ENCODE results near the gene LANCL2.

GRCh38 chr7:55344840-55345239, 20.3 kb upstream of the LANCL2 start:
- TF ChIP-seq CTCF (conservative IDR thresholded peaks at IDR 0.05; ENCODE audit: low read depth, low read length), result no peak
- TF ChIP-seq MAZ (IDR thresholded peaks at IDR 0.05; ENCODE audit: borderline replicate concordance, low read depth, low read length), result no peak
- no peak for TF ChIP-seq POLR2A (IDR thresholded peaks at IDR 0.05; ENCODE audit: low read depth, low read length)
- TF ChIP-seq RAD21 (IDR thresholded peaks at IDR 0.05; ENCODE audit: low read length), result no peak
- no peak for TF ChIP-seq RFX5 (IDR thresholded peaks at IDR 0.05; ENCODE audit: low read depth, low read length)
- TF ChIP-seq BHLHE40 (IDR thresholded peaks at IDR 0.05; ENCODE audit: low read depth, low read length), result no peak
- no peak for TF ChIP-seq RCOR1 (IDR thresholded peaks at IDR 0.05; ENCODE audit: insufficient replicate concordance, low read length)
- TF ChIP-seq CHD1 (IDR thresholded peaks at IDR 0.05; ENCODE audit: low read depth, low read length), result no peak
- TF ChIP-seq MXI1 (IDR thresholded peaks at IDR 0.05; ENCODE audit: borderline replicate concordance, low read depth, low read length), result no peak
- no peak for TF ChIP-seq SMC3 (IDR thresholded peaks at IDR 0.05; ENCODE audit: low read depth, low read length)
- TF ChIP-seq FOS (IDR thresholded peaks at IDR 0.05; ENCODE audit: low read depth, low read length), result no peak
- TF ChIP-seq MAFK (IDR thresholded peaks at IDR 0.05; ENCODE audit: low read depth, low read length), result no peak
- TF ChIP-seq, protein P1, sequence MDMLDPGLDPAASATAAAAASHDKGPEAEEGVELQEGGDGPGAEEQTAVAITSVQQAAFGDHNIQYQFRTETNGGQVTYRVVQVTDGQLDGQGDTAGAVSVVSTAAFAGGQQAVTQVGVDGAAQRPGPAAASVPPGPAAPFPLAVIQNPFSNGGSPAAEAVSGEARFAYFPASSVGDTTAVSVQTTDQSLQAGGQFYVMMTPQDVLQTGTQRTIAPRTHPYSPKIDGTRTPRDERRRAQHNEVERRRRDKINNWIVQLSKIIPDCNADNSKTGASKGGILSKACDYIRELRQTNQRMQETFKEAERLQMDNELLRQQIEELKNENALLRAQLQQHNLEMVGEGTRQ (IDR thresholded peaks at IDR 0.05; ENCODE audit: low read depth, low read length), result no peak
- TF ChIP-seq ELK1 (IDR thresholded peaks at IDR 0.05; ENCODE audit: borderline replicate concordance, low read depth, low read length), result no peak

Data from IMR-90 (cell line).